Measurements from ENCODE around the gene SLC23A1. TPM values are rescaled to one million over a fixed set of nuclear protein-coding genes. Genes with fewer than 3 reads are reported as not detected.

The SLC23A1 gene
- total RNA-seq, 6 donors from 2014 or later, result 1.1 to 20.1 (median 1.8) TPM; not detected in 1

GRCh38 chr5:139425497-139425896, 42.4 kb upstream of the SLC23A1 start:
- no peak overlapping the region for H3K4me3 ChIP-seq
- H3K4me1 ChIP-seq, result no peaks in the 10 kb centered on the region
- H3K27ac ChIP-seq, result no peak overlapping the region
- peaks cover 0 to 70% (median 34%) of the 10 kb centered on the region in 4 donors for H3K36me3 ChIP-seq
- TF ChIP-seq POLR2A (IDR thresholded peaks at IDR 0.05), result no peak
- TF ChIP-seq POLR2AphosphoS5 (IDR thresholded peaks at IDR 0.05), result no peak
- TF ChIP-seq CTCF (IDR thresholded peaks at IDR 0.05), result no peak
- 89 to 92% methylated on average over 5 of the region's 5 CpGs for WGBS, 2 donors
- H3K27me3 ChIP-seq, result no peaks in the 10 kb centered on the region
- DNase-seq, result no peak
- ATAC-seq (ENCODE audit: low FRiP score in 2 of 2), result no peak
- no peaks in the 10 kb centered on the region for H3K9me3 ChIP-seq

GRCh38 chr5:139422307-139422893, 39.3 kb upstream of the SLC23A1 start:
- peaks cover 0 to 77% (median 33%) of the 10 kb centered on the region in 4 donors for H3K36me3 ChIP-seq
- ATAC-seq (ENCODE audit: low FRiP score in 2 of 2), result peak; percentile 67 to 91
- no peak overlapping the region for H3K27ac ChIP-seq
- H3K9me3 ChIP-seq, result no peaks in the 10 kb centered on the region
- 42 to 44% methylated on average over 5 of the region's 5 CpGs for WGBS, 2 donors
- DNase-seq, result peak in 1 of 2 donors; percentile 28
- H3K4me3 ChIP-seq, result no peak overlapping the region
- H3K4me1 ChIP-seq, result peaks cover 3 to 13% (median 9%) of the 10 kb centered on the region in 4 donors
- H3K27me3 ChIP-seq, result no peaks in the 10 kb centered on the region
- TF ChIP-seq POLR2A (IDR thresholded peaks at IDR 0.05), result no peak
- TF ChIP-seq CTCF (IDR thresholded peaks at IDR 0.05), result peak; percentile 67 to 89 (median 85)
- no peak for TF ChIP-seq EP300 (IDR thresholded peaks at IDR 0.05)

GRCh38 chr5:139419226-139420192, 36.4 kb upstream of the SLC23A1 start:
- no peak for DNase-seq
- H3K27me3 ChIP-seq, result no peaks in the 10 kb centered on the region
- 72 to 74% methylated on average over 9 of the region's 9 CpGs for WGBS, 2 donors
- no peak overlapping the region for H3K4me3 ChIP-seq
- H3K4me1 ChIP-seq, result peaks cover 11 to 21% (median 17%) of the 10 kb centered on the region in 4 donors
- no peaks in the 10 kb centered on the region for H3K9me3 ChIP-seq
- no peak for ATAC-seq (ENCODE audit: low FRiP score in 2 of 2)
- H3K27ac ChIP-seq, result peak overlapping the region in 1 of 4 donors; percentile 58
- TF ChIP-seq EP300 (IDR thresholded peaks at IDR 0.05) (no peak), POLR2AphosphoS5 (IDR thresholded peaks at IDR 0.05) (no peak)
- peaks cover 0 to 49% (median 19%) of the 10 kb centered on the region in 4 donors for H3K36me3 ChIP-seq

- ATAC-seq (ENCODE audit: low FRiP score in 2 of 2) (no peak), DNase-seq (no peak)
- 82 to 85% methylated on average over 1 of the region's 1 CpG for WGBS, 2 donors
- TF ChIP-seq POLR2AphosphoS5 (IDR thresholded peaks at IDR 0.05), result no peak
- TF ChIP-seq EP300 (IDR thresholded peaks at IDR 0.05), result no peak
- no peak for TF ChIP-seq POLR2A (IDR thresholded peaks at IDR 0.05)
- TF ChIP-seq CTCF (IDR thresholded peaks at IDR 0.05), result no peak
- Histone ChIP-seq H3K9me3 (no peaks in the 10 kb centered on the region), H3K4me3 (no peak overlapping the region), H3K4me1 (peaks cover 11 to 21% (median 17%) of the 10 kb centered on the region in 4 donors), H3K27ac (peak overlapping the region in 2 of 4 donors; percentile 56 to 58), H3K27me3 (no peaks in the 10 kb centered on the region), H3K36me3 (peaks cover 0 to 44% (median 14%) of the 10 kb centered on the region in 4 donors)
Measured at GRCh38 chr5:139418793-139419192, 35.7 kb upstream of the SLC23A1 start.

GRCh38 chr5:139417214-139417613, 34.1 kb upstream of the SLC23A1 start:
- peaks cover 0 to 56% (median 12%) of the 10 kb centered on the region in 4 donors for H3K36me3 ChIP-seq
- peak overlapping the region in 1 of 4 donors; percentile 16 for H3K27ac ChIP-seq
- TF ChIP-seq EP300 (IDR thresholded peaks at IDR 0.05) (no peak), POLR2AphosphoS5 (IDR thresholded peaks at IDR 0.05) (no peak), CTCF (IDR thresholded peaks at IDR 0.05) (no peak), POLR2A (IDR thresholded peaks at IDR 0.05) (no peak)
- DNase-seq, result no peak
- H3K4me1 ChIP-seq, result peaks cover 11 to 21% (median 17%) of the 10 kb centered on the region in 4 donors
- no peak for ATAC-seq (ENCODE audit: low FRiP score in 2 of 2)
- WGBS, 2 donors, result 39 to 43% methylated on average over 4 of the region's 4 CpGs
- no peak overlapping the region for H3K4me3 ChIP-seq
- H3K27me3 ChIP-seq, result no peaks in the 10 kb centered on the region
- no peaks in the 10 kb centered on the region for H3K9me3 ChIP-seq
